K562 (cell line): ENCODE measurements around the gene CHRNE. TPM values are rescaled to one million over a fixed set of nuclear protein-coding genes. Genes with fewer than 3 reads are reported as not detected.

ENCODE experiments used
- ATAC-seq: fragments of 200-7000 bp; cut with Tn5 transposase; 3 replicates; pipeline ENCODE4 v1.9.1; 2020; ENCODE audit warnings: moderate library complexity
- BruUV-seq: library from RNA; stranded (reverse); fragments of 400-500 nt; replicated peaks from 2 replicates; lab custom pipeline; 2021; lab: Mats Ljungman, UMichigan
- CTCF ChIA-PET: fragments of 300-600 bp; formaldehyde crosslinking; extraction: SDS; loops from one replicate; lab custom pipeline; 2021; ENCODE audit warnings: low intra/inter-chr PET ratio; lab: Yijun Ruan, JAX
- POLR2A ChIA-PET: fragments of 300-600, 350-650 bp; sonication (Branson Sonifier 250); formaldehyde crosslinking; extraction: SDS; loops from one replicate; lab custom pipeline; 2021; ENCODE audit warnings: antibody characterized with exemption, inconsistent platforms; lab: Yijun Ruan, JAX
- DNase-seq, 4 experiments: peaks; one replicate each; pipeline versions ENCODE4 v3.0.0 to v3.0.0-alpha.2; 2011 to 2018; ENCODE audit warnings: low spot score in 3 of 4, mixed read lengths in 3 of 4; ENCODE audit errors: extremely low read depth in 1 of 4
- FAIRE-seq: peaks from 2 replicates; lab custom pipeline; 2011; peaks lifted over from hg19 to GRCh38; lab: Jason Lieb, UNC
- H2AFZ ChIP-seq: 2 replicates; pipeline ENCODE4 v1.6.0; 2011; ENCODE audit warnings: low read depth, low read length, control low read depth, inconsistent platforms
- H3K27ac ChIP-seq: fragments of 200-600 bp; 3 replicates; pipeline ENCODE4 v1.8.0; 2011; ENCODE audit warnings: low read depth, mild to moderate bottlenecking, control low read depth, inconsistent platforms, low read length, moderate library complexity, mixed read lengths; ENCODE audit errors: extremely low read depth
- H3K27me3 ChIP-seq, 2 experiments: fragments of 300-600 bp in 1 of 2; 2 replicates in 1 of 2; 3 replicates in 1 of 2; pipeline versions ENCODE4 v1.6.0 to v1.8.0; 2011; ENCODE audit warnings: inconsistent platforms in 2 of 2, low read length in 2 of 2, mild to moderate bottlenecking in 1 of 2, mixed read lengths in 1 of 2, moderate library complexity in 1 of 2; ENCODE audit not compliant: control insufficient read depth in 2 of 2, insufficient read depth in 2 of 2
- H3K36me3 ChIP-seq: fragments of 300-600 bp; 3 replicates; pipeline ENCODE4 v1.8.0; 2011; ENCODE audit warnings: mild to moderate bottlenecking, low read length, inconsistent platforms; ENCODE audit not compliant: control insufficient read depth, insufficient read depth
- H3K4me1 ChIP-seq, 2 experiments: fragments of 200-600 bp in 1 of 2; replicated peaks in 1 of 2; 2 replicates in 1 of 2; 3 replicates in 1 of 2; pipeline versions ENCODE4 v1.5.1 to v1.8.0; 2011; ENCODE audit warnings: inconsistent platforms in 2 of 2, low read length in 2 of 2, mild to moderate bottlenecking in 1 of 2, mixed read lengths in 1 of 2, moderate library complexity in 1 of 2; ENCODE audit not compliant: control insufficient read depth in 2 of 2, insufficient read depth in 2 of 2
- H3K4me2 ChIP-seq: 2 replicates; pipeline ENCODE4 v1.6.1; 2011; ENCODE audit warnings: low read length, control low read depth, inconsistent platforms, mixed read lengths; ENCODE audit not compliant: insufficient read depth
- H3K4me3 ChIP-seq: fragments of 200-600 bp; sonication (generic), shearing (Covaris generic); 2 replicates; pipeline ENCODE4 v1.5.1; 2016; ENCODE audit warnings: control low read depth, inconsistent platforms
- H3K79me2 ChIP-seq: fragments of 200-600 bp; 3 replicates; pipeline ENCODE4 v1.8.0; 2011; ENCODE audit warnings: low read length, inconsistent platforms; ENCODE audit not compliant: control insufficient read depth, insufficient read depth
- H3K9ac ChIP-seq, 2 experiments: 2 replicates each; pipeline versions ENCODE4 v1.6.0 to v1.6.1; 2011; ENCODE audit warnings: low read depth in 2 of 2, low read length in 2 of 2, control low read depth in 1 of 2, inconsistent platforms in 1 of 2, mild to moderate bottlenecking in 1 of 2, mixed read lengths in 1 of 2; ENCODE audit not compliant: insufficient read depth in 1 of 2
- H3K9me1 ChIP-seq: one replicate; pipeline ENCODE4 v1.6.0; 2011; ENCODE audit warnings: inconsistent platforms, mild to moderate bottlenecking, low read length, moderate library complexity; ENCODE audit not compliant: control insufficient read depth, insufficient read depth
- H3K9me3 ChIP-seq: replicated peaks from 2 replicates; pipeline ENCODE4 v1.5.1; 2011; ENCODE audit warnings: low read depth, low read length, inconsistent platforms; ENCODE audit not compliant: control insufficient read depth, insufficient read depth
- H4K20me1 ChIP-seq: replicated peaks from 2 replicates; pipeline ENCODE4 v1.6.1; 2011; ENCODE audit warnings: low read length, inconsistent platforms, mixed read lengths; ENCODE audit not compliant: control insufficient read depth, insufficient read depth
- ARHGAP35 ChIP-seq: fragments of 450-650 bp; IDR thresholded peaks from 2 replicates; pipeline ENCODE4 v1.6.1; 2018; ENCODE audit not compliant: partially characterized antibody
- GATA2 ChIP-seq: sonication (generic); formaldehyde crosslinking; IDR thresholded peaks from 2 replicates; pipeline ENCODE4 v1.4.0; 2020; ENCODE audit warnings: mild to moderate bottlenecking, missing genetic modification reagents
- MYBL2 ChIP-seq, 2 experiments: fragments of 450-650 bp in 1 of 2; sonication (generic) in 1 of 2; formaldehyde crosslinking in 1 of 2; IDR thresholded peaks; 2 replicates each; pipeline versions ENCODE4 v1.6.1 to v1.8.1; 2017 to 2022; ENCODE audit warnings: borderline replicate concordance in 1 of 2, inconsistent platforms in 1 of 2, low read depth in 1 of 2, mild to moderate bottlenecking in 1 of 2, missing genetic modification reagents in 1 of 2, moderate library complexity in 1 of 2
- ZNF165 ChIP-seq: fragments of 250-450 bp; sonication (Bioruptor Pico); IDR thresholded peaks from 2 replicates; pipeline ENCODE4 v1.4.0; 2020; ENCODE audit warnings: borderline replicate concordance
- ZNF239 ChIP-seq: fragments of 250-450 bp; sonication (Bioruptor Pico); IDR thresholded peaks from 2 replicates; pipeline ENCODE4 v1.4.0; 2020; ENCODE audit warnings: mild to moderate bottlenecking
- ZNF740 ChIP-seq, 3 experiments: fragments of 200-800 bp in 1 of 3; sonication (Bioruptor generic) in 1 of 3; sonication (generic) in 1 of 3; formaldehyde crosslinking in 1 of 3; IDR thresholded peaks; 2 replicates each; pipeline versions ENCODE4 v1.6.1 to v1.8.0; 2016 to 2022; ENCODE audit warnings: mild to moderate bottlenecking in 2 of 3, missing compliant biosample characterization in 2 of 3, missing genetic modification characterization in 2 of 3, missing genetic modification reagents in 1 of 3
- ZNF780A ChIP-seq: fragments of 250-450 bp; sonication (Bioruptor Pico); IDR thresholded peaks from 2 replicates; pipeline ENCODE4 v1.5.0; 2021; ENCODE audit warnings: mild to moderate bottlenecking
- WGBS: fragments of 100-300 bp; shearing (Covaris generic); methylation state at CpG from one replicate; pipeline ENCODE4 v1.1.6; 2016; ENCODE audit warnings: low coverage, mixed read lengths; ENCODE audit not compliant: insufficient coverage; ENCODE audit errors: missing lambda C conversion rate; 5-methylcytosine and 5-hydroxymethylcytosine counted together
- in situ Hi-C: fragments of 300-500 bp; cut with MboI; formaldehyde crosslinking; loops from 4 replicates; pipeline ENCODE4 v1.15.0; 2018; ENCODE audit warnings: inconsistent platforms, mixed read lengths
- intact Hi-C: fragments of 100-400 bp; cut with micrococcal nuclease; formaldehyde crosslinking; loops from 2 replicates; pipeline ENCODE4 v1.14.2; 2022
- polyA plus RNA-seq, 8 experiments: library from polyadenylated mRNA; depleted of rRNA in 4 of 8; stranded (reverse) in 5 of 8; unstranded in 3 of 8; fragments of >200 nt; fragmentation: Nextera tagmentation in 2 of 8; fragmentation: Illumina TruSeq in 1 of 8; extraction: Ambion mirVana in 2 of 8; extraction: Trizol in 1 of 8; gene quantifications; 2 replicates each; pipeline versions ENCODE4 v1.2.1 to v1.2.3, GENCODE V29; 2011 to 2014; ENCODE audit warnings: inconsistent platforms in 1 of 8, missing spikeins in 1 of 8
- total RNA-seq, 7 experiments: library from RNA; depleted of rRNA in 6 of 7; stranded (reverse); fragments of >200 nt in 6 of 7; fragmentation: Illumina TruSeq in 2 of 7; extraction: Trizol in 2 of 7; gene quantifications; 2 replicates each; pipeline versions ENCODE4 v1.2.1 to v1.2.3, GENCODE V29; 2011 to 2021; ENCODE audit warnings: low replicate concordance in 1 of 7
- TF ChIP-seq, protein P1 (sequence below): fragments of 250-450 bp; sonication (Bioruptor Pico); IDR thresholded peaks from 2 replicates; pipeline ENCODE4 v1.4.0; 2020; ENCODE audit warnings: mild to moderate bottlenecking

CHRNE gene
- total and polyA plus RNA-seq, 9 of the 15 experiments (the other 6 are each of a cell fraction or from before 2014, with no cell fraction given), result not detected

- FAIRE-seq (no peak), DNase-seq (peak in 3 of 4 experiments; percentile 34 to 64 (median 50)), ATAC-seq (peak; percentile 69)
- no peaks in the 10 kb centered on the region for H4K20me1 ChIP-seq
- H3K27ac ChIP-seq, result no peak overlapping the region
- H3K4me2 ChIP-seq, result no peak overlapping the region
- H3K4me3 ChIP-seq, result no peak overlapping the region
- no peaks in the 10 kb centered on the region for H3K9me3 ChIP-seq
- H3K9me1 ChIP-seq, result peaks cover 2% of the 10 kb centered on the region
- no peak overlapping the region for H3K9ac ChIP-seq
- BruUV-seq, result no TSS peak
- TF ChIP-seq ZNF780A (CRISPR knock-in tag), result no peak
- TF ChIP-seq ARHGAP35, result no peak
- no peak for TF ChIP-seq GATA2 (CRISPR knock-in tag)
- no peak for TF ChIP-seq ZNF165
- TF ChIP-seq, protein P1, sequence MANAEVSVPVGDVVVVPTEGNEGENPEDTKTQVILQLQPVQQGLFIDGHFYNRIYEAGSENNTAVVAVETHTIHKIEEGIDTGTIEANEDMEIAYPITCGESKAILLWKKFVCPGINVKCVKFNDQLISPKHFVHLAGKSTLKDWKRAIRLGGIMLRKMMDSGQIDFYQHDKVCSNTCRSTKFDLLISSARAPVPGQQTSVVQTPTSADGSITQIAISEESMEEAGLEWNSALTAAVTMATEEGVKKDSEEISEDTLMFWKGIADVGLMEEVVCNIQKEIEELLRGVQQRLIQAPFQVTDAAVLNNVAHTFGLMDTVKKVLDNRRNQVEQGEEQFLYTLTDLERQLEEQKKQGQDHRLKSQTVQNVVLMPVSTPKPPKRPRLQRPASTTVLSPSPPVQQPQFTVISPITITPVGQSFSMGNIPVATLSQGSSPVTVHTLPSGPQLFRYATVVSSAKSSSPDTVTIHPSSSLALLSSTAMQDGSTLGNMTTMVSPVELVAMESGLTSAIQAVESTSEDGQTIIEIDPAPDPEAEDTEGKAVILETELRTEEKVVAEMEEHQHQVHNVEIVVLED (CRISPR knock-in tag), result no peak
- peak; percentile 96 for TF ChIP-seq ZNF740 (CRISPR knock-in tag; IDR thresholded peaks at IDR 0.05)
- 0 out of 4 replicates have a peak, but pooled peaks of 1 of the 2 experiments have one; percentile 34 for TF ChIP-seq ZNF740 (tag; IDR thresholded peaks at IDR 0.05)
- TF ChIP-seq ZNF239 (CRISPR knock-in tag), result no peak
- no peak for TF ChIP-seq MYBL2 (IDR thresholded peaks at IDR 0.05; ENCODE audit: low read depth)
- TF ChIP-seq MYBL2 (CRISPR knock-in tag; IDR thresholded peaks at IDR 0.05; ENCODE audit: borderline replicate concordance), result no peak
- in situ Hi-C loops, result no loop called here
- H3K79me2 ChIP-seq, result no peaks in the 10 kb centered on the region
- no peaks in the 10 kb centered on the region; the same call in 2 of the 3 replicates for H3K36me3 ChIP-seq
- CTCF ChIA-PET, result interaction anchor here (0.5 to 0.7 kb wide), 2 partner anchors 117 to 192 kb away, joined by 4 read pairs; no protein-coding TSS in a partner anchor
- POLR2A ChIA-PET, result interaction anchor here (0.6 to 0.9 kb wide), 4 partner anchors 37 to 130 kb away, joined by 3 read pairs; partner anchors contain the start of gene PLD2
- no peaks in the 10 kb centered on the region; a peak in 1 of 5 replicates for H3K27me3 ChIP-seq
- H2AFZ ChIP-seq, result no peak overlapping the region
- 62% methylated on average over 6 of the region's 48 CpGs for WGBS
- H3K4me1 ChIP-seq, result peaks cover 14 to 28% of the 10 kb centered on the region in 2 experiments
- intact Hi-C loops, result loop anchor here (10.0 kb wide), 1 partner anchor 63 kb away; the partner anchor contains the start of gene SPAG7
Observed at GRCh38 chr17:4901648-4902344, 1.1 kb downstream of the CHRNE start.
